GM12864 (cell line): ENCODE results near the gene BANP.
A peak's percentile ranks its signal among the peaks of the same experiment; 100 is the strongest.

ENCODE experiments used
- DNase-seq: peaks from one replicate; pipeline ENCODE4 v3.0.0-alpha.2; 2011; ENCODE audit warnings: low read depth
- H3K4me3 ChIP-seq: 2 replicates; pipeline ENCODE4 v1.5.1; 2011; ENCODE audit warnings: mild to moderate bottlenecking, low read depth, low read length, control low read depth
- CTCF ChIP-seq: IDR thresholded peaks from 2 replicates; pipeline ENCODE4 v1.5.1; 2011; ENCODE audit warnings: low read depth, mild to moderate bottlenecking, moderate library complexity, low read length, control low read depth, inconsistent platforms; ENCODE audit errors: missing control alignments

BANP gene

GRCh38 chr16:88055356-88055755, 104.1 kb downstream of the BANP start:
- no peak for TF ChIP-seq CTCF
- H3K4me3 ChIP-seq = no peak overlapping the region
- DNase-seq = no peak

GRCh38 chr16:88056212-88056611, 105.0 kb downstream of the BANP start:
- DNase-seq = no peak
- TF ChIP-seq CTCF = no peak
- no peak overlapping the region for H3K4me3 ChIP-seq

- DNase-seq = no peak
- no peak overlapping the region for H3K4me3 ChIP-seq
- TF ChIP-seq CTCF = no peak
Measured at GRCh38 chr16:88057656-88058055, 106.4 kb downstream of the BANP start.

GRCh38 chr16:88058136-88058535, 106.9 kb downstream of the BANP start:
- H3K4me3 ChIP-seq = no peak overlapping the region
- TF ChIP-seq CTCF = no peak
- DNase-seq = no peak

- TF ChIP-seq CTCF = no peak
- no peak for DNase-seq
- H3K4me3 ChIP-seq = no peak overlapping the region
Measured at GRCh38 chr16:88058817-88059216, 107.6 kb downstream of the BANP start.

- no peak for DNase-seq
- H3K4me3 ChIP-seq = no peak overlapping the region
- no peak for TF ChIP-seq CTCF
Measured at GRCh38 chr16:88059701-88060386, 108.6 kb downstream of the BANP start.

- no peak overlapping the region for H3K4me3 ChIP-seq
- peak; percentile 19 for TF ChIP-seq CTCF
- DNase-seq = no peak
Measured at GRCh38 chr16:88060524-88061219, 109.4 kb downstream of the BANP start.
